ENCODE results near the gene MFNG.

DNA sequence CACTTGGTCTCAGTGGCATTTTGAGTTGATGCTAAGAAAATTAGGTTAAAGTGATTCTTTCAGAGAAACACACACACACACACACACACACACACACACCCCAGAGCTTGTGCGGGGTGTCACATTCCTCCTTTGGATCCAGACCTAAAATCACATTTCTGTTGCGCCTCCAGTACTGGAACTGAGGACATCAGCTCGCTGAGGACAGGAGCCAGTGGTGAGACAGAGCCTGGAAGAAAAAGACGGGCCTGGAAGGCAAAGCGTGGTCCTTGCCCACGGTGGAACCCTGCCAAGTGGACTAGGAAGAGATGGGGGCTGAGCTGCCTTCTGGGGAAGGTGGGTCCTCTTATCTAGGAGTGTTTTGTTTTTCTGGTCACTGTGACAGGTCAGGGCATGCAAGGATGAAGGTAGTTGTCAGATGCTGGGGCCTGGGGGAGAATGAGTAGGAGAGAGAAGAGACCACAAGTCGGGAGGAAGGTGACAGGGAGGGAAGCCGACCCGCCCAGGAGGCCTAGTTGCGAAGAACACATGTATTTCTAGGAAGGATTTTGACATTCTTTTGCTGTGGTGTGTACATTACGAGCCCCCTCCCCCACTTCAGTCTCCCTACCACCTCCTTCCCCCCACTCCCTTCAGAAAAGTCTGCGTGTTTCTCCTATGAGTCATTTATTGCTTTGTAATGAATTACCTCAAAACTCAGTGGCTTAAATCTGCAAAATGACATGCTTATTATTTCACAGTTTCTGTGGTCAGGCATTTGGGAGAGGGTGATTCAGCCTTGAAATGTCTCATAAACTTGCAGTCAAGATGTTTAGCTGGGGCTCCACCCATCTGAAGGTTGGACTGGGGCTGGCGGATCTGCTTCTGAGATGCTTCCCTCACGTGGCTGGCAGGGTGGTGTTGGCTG, 54.1 kb downstream of the MFNG start:
- TF ChIP-seq, protein P1, sequence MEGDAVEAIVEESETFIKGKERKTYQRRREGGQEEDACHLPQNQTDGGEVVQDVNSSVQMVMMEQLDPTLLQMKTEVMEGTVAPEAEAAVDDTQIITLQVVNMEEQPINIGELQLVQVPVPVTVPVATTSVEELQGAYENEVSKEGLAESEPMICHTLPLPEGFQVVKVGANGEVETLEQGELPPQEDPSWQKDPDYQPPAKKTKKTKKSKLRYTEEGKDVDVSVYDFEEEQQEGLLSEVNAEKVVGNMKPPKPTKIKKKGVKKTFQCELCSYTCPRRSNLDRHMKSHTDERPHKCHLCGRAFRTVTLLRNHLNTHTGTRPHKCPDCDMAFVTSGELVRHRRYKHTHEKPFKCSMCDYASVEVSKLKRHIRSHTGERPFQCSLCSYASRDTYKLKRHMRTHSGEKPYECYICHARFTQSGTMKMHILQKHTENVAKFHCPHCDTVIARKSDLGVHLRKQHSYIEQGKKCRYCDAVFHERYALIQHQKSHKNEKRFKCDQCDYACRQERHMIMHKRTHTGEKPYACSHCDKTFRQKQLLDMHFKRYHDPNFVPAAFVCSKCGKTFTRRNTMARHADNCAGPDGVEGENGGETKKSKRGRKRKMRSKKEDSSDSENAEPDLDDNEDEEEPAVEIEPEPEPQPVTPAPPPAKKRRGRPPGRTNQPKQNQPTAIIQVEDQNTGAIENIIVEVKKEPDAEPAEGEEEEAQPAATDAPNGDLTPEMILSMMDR (IDR thresholded peaks at IDR 0.05; ENCODE audit: low read depth, low read length, poor library complexity, severe bottlenecking): no peak
- no peak for TF ChIP-seq EZH2phosphoT487 (IDR thresholded peaks at IDR 0.05; ENCODE audit: borderline replicate concordance, low read length)

Measured in DOHH2 (cell line).